ENCODE results near the gene INA.

Gene INA

GRCh38 chr10:103333934-103334520, 57.1 kb downstream of the INA start:
- TF ChIP-seq CEBPB (IDR thresholded peaks at IDR 0.05) (no peak), RAD21 (IDR thresholded peaks at IDR 0.05; ENCODE audit: low read depth) (peak; percentile 38; the same call in 1 of the 2 replicates), EP300 (IDR thresholded peaks at IDR 0.05; ENCODE audit: borderline replicate concordance) (no peak), FOXM1 (IDR thresholded peaks at IDR 0.05; ENCODE audit: borderline replicate concordance, low read depth) (no peak), ZBTB7A (IDR thresholded peaks at IDR 0.05; ENCODE audit: low read depth) (no peak), TCF12 (IDR thresholded peaks at IDR 0.05; ENCODE audit: low read depth) (no peak)

- TF ChIP-seq FOXM1 (IDR thresholded peaks at IDR 0.05; ENCODE audit: borderline replicate concordance, low read depth) = no peak
- TF ChIP-seq YY1 (IDR thresholded peaks at IDR 0.05; ENCODE audit: low read depth) = no peak
- TF ChIP-seq, protein P1, sequence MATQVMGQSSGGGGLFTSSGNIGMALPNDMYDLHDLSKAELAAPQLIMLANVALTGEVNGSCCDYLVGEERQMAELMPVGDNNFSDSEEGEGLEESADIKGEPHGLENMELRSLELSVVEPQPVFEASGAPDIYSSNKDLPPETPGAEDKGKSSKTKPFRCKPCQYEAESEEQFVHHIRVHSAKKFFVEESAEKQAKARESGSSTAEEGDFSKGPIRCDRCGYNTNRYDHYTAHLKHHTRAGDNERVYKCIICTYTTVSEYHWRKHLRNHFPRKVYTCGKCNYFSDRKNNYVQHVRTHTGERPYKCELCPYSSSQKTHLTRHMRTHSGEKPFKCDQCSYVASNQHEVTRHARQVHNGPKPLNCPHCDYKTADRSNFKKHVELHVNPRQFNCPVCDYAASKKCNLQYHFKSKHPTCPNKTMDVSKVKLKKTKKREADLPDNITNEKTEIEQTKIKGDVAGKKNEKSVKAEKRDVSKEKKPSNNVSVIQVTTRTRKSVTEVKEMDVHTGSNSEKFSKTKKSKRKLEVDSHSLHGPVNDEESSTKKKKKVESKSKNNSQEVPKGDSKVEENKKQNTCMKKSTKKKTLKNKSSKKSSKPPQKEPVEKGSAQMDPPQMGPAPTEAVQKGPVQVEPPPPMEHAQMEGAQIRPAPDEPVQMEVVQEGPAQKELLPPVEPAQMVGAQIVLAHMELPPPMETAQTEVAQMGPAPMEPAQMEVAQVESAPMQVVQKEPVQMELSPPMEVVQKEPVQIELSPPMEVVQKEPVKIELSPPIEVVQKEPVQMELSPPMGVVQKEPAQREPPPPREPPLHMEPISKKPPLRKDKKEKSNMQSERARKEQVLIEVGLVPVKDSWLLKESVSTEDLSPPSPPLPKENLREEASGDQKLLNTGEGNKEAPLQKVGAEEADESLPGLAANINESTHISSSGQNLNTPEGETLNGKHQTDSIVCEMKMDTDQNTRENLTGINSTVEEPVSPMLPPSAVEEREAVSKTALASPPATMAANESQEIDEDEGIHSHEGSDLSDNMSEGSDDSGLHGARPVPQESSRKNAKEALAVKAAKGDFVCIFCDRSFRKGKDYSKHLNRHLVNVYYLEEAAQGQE (IDR thresholded peaks at IDR 0.05; ENCODE audit: low read depth) = no peak
- no peak for TF ChIP-seq RAD21 (IDR thresholded peaks at IDR 0.05; ENCODE audit: low read depth)
- no peak for TF ChIP-seq NFIC (IDR thresholded peaks at IDR 0.05)
- no peak for TF ChIP-seq CREB1 (IDR thresholded peaks at IDR 0.05; ENCODE audit: low read depth)
- no peak for TF ChIP-seq TEAD4 (IDR thresholded peaks at IDR 0.05)
- TF ChIP-seq ZBTB7A (IDR thresholded peaks at IDR 0.05; ENCODE audit: low read depth) = no peak
- TF ChIP-seq CEBPB (IDR thresholded peaks at IDR 0.05) = no peak
- TF ChIP-seq TAF1 (IDR thresholded peaks at IDR 0.05; ENCODE audit: low read depth) = no peak
- TF ChIP-seq, protein P2, sequence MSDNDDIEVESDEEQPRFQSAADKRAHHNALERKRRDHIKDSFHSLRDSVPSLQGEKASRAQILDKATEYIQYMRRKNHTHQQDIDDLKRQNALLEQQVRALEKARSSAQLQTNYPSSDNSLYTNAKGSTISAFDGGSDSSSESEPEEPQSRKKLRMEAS (IDR thresholded peaks at IDR 0.05) = no peak
- TF ChIP-seq TCF12 (IDR thresholded peaks at IDR 0.05; ENCODE audit: low read depth) = no peak
- no peak for TF ChIP-seq EP300 (IDR thresholded peaks at IDR 0.05; ENCODE audit: borderline replicate concordance)
These were observed 57.6 kb downstream of the INA start for GRCh38 chr10:103334567-103334966.

- TF ChIP-seq ZBTB7A (IDR thresholded peaks at IDR 0.05; ENCODE audit: low read depth) = no peak
- TF ChIP-seq CEBPB (IDR thresholded peaks at IDR 0.05) = no peak
- TF ChIP-seq TAF1 (IDR thresholded peaks at IDR 0.05; ENCODE audit: low read depth) = no peak
- no peak for TF ChIP-seq FOXM1 (IDR thresholded peaks at IDR 0.05; ENCODE audit: borderline replicate concordance, low read depth)
- no peak for TF ChIP-seq RAD21 (IDR thresholded peaks at IDR 0.05; ENCODE audit: low read depth)
- TF ChIP-seq YY1 (IDR thresholded peaks at IDR 0.05; ENCODE audit: low read depth) = no peak
- TF ChIP-seq EP300 (IDR thresholded peaks at IDR 0.05; ENCODE audit: borderline replicate concordance) = no peak
- TF ChIP-seq NFIC (IDR thresholded peaks at IDR 0.05) = no peak
- TF ChIP-seq TEAD4 (IDR thresholded peaks at IDR 0.05) = no peak
- no peak for TF ChIP-seq CREB1 (IDR thresholded peaks at IDR 0.05; ENCODE audit: low read depth)
- TF ChIP-seq EGR1 (IDR thresholded peaks at IDR 0.05) = no peak
- TF ChIP-seq TCF12 (IDR thresholded peaks at IDR 0.05; ENCODE audit: low read depth) = no peak
- TF ChIP-seq, protein P1 (IDR thresholded peaks at IDR 0.05; ENCODE audit: low read depth) = no peak
- TF ChIP-seq, protein P2 (IDR thresholded peaks at IDR 0.05) = no peak
These were observed 59.4 kb downstream of the INA start for GRCh38 chr10:103336370-103336769.

Data from Ishikawa (cell line).